Measurements from ENCODE around the gene C3orf18.
"Not testable (repeated sequence)": the region's sequence is repeated elsewhere in the genome, so short reads cannot be mapped to it uniquely, and the experiment has no call there.

C3orf18 gene

DNA sequence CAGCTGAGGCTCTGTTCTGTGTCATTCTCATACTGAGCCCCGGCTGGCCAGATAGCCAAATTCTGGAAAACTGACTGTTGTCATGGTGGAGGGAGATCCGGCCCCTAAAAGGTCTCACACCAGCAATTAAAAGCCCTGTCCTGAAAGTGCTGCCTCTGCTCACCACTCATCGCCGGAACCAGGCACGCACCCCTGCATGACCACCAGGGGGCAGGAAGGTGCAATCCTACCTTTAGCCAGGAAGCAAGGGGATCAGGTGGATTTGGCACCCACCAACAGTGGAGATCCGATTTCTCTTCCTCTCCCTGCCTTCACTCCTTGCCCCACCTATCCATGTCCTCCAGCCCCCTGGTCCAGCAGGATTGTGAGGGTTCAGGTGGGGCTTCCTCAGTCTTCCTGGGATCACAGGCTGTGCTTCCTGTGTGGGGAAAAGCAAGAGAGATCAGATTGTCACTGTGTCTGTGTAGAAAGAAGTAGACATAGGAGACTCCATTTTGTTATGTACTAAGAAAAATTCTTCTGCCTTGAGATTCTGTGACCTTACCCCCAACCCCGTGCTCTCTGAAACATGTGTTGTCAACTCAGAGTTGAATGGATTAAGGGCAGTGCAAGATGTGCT is 48.0 kb downstream of the C3orf18 start:
- DNase-seq = no peak

DNA sequence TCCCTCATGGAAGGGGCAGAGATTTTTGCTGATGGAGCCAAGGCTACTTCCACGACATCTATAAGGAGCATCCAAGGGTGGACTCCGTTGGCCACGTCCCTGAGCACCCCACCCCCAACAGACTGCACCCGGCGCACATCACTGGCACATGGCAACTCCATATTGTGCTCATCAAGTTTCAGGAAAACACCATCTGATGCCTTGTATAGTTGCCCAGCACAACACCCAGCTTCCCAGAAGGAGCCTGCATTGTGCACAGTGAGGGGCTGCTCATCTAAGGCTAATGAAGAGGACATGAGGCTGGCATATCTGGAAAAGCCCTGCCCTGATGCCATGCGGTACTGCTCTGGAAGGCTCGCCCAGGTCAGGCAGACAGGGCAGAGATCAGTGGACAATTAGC is 49.1 kb downstream of the C3orf18 start:
- DNase-seq = no peak

GRCh38 chr3:50517721-50518206 is 49.8 kb downstream of the C3orf18 start:
- DNase-seq = no peak

DNA sequence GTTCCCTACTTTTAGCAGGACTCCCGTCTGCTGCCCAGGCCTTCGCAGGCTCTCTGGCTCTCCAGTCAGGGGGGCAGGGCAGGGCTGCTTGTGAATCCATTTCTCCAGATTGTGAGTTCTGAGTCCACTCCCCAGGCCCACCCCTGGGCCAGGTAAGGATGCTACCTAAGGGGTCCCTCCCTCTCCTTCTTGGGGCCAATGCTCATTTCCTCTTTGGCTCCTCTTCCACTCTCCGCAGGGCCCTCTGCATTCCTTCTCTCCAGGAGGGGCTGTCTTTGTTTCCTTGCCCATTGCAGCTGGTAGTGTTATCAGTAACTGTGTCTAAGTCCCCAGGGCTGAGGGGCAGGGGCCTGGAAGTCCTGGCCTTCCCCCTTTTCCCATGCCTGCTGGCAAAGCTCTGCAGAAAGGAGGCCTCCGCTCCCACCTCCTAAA is 51.1 kb downstream of the C3orf18 start:
- no peak for DNase-seq

GRCh38 chr3:50515565-50516439 is 51.7 kb downstream of the C3orf18 start:
- DNase-seq = no peak

DNA sequence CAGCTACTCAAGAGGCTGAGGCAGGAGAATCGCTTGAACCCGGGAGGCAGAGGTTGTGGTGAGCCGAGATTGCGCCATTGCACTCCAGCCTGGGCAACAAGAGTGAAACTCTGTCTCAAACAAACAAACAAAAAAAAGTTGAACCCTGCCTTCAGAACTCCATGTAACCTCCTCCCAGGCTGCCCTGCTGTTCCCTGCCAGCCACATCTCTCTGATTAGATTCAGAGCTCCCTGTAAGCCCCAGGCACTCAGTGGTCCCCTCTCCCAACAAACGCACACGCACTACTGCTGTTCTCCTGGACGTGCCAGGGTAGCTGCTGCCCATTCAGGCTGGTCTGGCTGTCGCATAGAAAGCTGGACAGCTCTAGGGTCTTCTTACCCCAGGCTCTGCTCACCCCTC is 54.6 kb downstream of the C3orf18 start:
- DNase-seq = not testable (repeated sequence)

GRCh38 chr3:50512131-50512530 is 55.4 kb downstream of the C3orf18 start:
- no peak for DNase-seq

DNA sequence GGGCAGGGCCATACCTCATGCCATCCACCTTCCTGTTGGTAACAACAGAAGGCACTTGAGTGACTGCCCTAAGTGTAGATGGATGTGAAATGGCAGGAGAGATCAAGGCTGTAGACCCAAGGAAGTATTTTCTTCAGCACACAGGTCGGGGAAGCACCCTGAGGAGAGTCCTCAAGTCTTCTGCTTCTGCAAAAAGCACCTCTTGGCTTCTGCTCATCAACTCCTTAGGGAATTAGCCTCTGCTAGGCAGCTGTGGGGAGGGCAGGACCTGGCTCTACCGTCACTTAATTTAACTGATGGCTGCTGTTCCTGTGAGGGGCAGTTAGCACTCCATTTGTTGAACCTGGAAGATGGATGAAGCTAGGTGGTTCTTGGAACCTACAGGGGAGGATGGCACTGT is 57.2 kb downstream of the C3orf18 start:
- no peak for DNase-seq

DNA sequence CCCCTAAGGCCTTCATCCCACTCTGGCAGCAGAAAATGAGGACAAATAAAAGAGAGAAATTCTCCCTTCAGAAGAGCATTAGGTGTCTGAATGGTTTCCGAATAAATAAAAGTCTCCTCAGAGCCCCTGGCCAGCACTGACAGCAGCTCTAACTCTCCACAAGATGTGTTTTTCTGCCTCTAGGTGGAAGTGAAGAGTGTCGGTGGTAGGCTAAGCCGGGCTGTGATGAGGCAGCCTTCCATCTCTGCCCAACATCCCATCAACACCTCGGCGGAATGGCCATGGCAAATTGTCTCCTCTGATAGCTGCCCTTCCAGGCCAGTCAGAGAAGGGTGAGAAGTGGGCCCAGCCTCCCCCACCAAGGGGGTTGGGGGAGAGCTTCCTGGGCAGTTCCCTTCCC is 57.8 kb downstream of the C3orf18 start:
- no peak for DNase-seq

DNA sequence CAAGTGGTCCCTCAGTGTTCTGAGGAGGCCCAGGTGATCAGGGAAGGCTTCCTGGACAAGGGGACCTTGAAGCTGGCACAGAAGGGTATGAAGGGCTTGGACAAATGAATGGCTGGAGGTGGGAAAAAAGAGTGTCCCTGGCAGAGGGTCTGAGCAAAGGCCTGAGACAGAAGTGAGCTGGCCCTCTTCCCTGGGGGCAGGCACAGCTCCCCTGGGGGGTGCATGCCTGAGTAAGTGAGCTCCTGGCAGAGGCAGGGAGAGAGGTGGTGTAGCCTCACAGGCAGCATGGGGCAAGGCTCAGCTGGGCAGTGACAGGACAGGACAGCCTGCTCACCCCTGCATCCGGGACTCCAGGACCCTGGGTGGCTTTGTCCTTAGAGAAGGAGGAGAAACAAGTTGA is 58.7 kb downstream of the C3orf18 start:
- DNase-seq = no peak

Data from NCI-H2081 treated with DMSO at 0.1 percent for 48 hours (cell line).